SK-N-SH treated with all-trans-retinoic acid at 6 μM for 48 hours (cell line): ENCODE data around the gene CYGB.

Experiments used
- PATZ1 ChIP-seq: fragments of 250-450 bp; sonication (Bioruptor Pico); IDR thresholded peaks from 2 replicates; pipeline ENCODE4 v1.8.0; 2020; ENCODE audit warnings: mild to moderate bottlenecking, moderate library complexity, borderline replicate concordance
- POU6F1 ChIP-seq: fragments of 250-450 bp; sonication (Bioruptor Pico); IDR thresholded peaks from 2 replicates; pipeline ENCODE4 v1.8.0; 2021; ENCODE audit warnings: low read depth, mild to moderate bottlenecking, moderate library complexity, borderline replicate concordance
- RARB ChIP-seq: fragments of 250-450 bp; sonication (Bioruptor Pico); IDR thresholded peaks from 2 replicates; pipeline ENCODE4 v1.8.0; 2021; ENCODE audit warnings: mild to moderate bottlenecking, moderate library complexity
- ZNF565 ChIP-seq: fragments of 450-650 bp; formaldehyde crosslinking; conservative IDR thresholded peaks from 2 replicates; pipeline ENCODE4 v1.5.0; 2020; ENCODE audit warnings: low read depth, mild to moderate bottlenecking, moderate library complexity
- TF ChIP-seq, protein P1 (sequence below): fragments of 250-450 bp; sonication (Bioruptor Pico); IDR thresholded peaks from 2 replicates; pipeline ENCODE4 v1.5.0; 2020; ENCODE audit warnings: mild to moderate bottlenecking, moderate library complexity

DNA sequence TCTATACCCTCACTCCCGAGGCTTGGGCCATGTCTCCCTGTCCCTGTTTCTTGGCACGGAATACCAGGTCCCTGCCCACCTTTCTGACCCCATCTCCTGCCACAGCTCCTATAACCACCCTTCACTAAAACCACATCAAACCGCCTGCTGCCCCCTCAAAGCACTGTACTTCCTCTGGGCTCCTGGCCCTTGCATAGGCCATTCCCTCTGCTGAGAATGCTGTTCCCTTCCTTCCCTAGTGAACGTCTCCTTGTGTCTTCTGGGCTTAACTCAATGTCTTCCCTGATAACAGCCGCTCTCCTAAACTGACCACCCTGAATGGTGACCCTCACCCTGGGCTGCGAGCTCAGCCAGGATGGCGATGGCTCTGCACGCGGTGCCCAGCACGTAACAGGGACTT, 59.4 kb downstream of the CYGB start:
- TF ChIP-seq ZNF565 (CRISPR knock-in tag) (no peak), POU6F1 (CRISPR knock-in tag) (no peak), PATZ1 (CRISPR knock-in tag) (no peak), RARB (CRISPR knock-in tag) (no peak)
- TF ChIP-seq, protein P1, sequence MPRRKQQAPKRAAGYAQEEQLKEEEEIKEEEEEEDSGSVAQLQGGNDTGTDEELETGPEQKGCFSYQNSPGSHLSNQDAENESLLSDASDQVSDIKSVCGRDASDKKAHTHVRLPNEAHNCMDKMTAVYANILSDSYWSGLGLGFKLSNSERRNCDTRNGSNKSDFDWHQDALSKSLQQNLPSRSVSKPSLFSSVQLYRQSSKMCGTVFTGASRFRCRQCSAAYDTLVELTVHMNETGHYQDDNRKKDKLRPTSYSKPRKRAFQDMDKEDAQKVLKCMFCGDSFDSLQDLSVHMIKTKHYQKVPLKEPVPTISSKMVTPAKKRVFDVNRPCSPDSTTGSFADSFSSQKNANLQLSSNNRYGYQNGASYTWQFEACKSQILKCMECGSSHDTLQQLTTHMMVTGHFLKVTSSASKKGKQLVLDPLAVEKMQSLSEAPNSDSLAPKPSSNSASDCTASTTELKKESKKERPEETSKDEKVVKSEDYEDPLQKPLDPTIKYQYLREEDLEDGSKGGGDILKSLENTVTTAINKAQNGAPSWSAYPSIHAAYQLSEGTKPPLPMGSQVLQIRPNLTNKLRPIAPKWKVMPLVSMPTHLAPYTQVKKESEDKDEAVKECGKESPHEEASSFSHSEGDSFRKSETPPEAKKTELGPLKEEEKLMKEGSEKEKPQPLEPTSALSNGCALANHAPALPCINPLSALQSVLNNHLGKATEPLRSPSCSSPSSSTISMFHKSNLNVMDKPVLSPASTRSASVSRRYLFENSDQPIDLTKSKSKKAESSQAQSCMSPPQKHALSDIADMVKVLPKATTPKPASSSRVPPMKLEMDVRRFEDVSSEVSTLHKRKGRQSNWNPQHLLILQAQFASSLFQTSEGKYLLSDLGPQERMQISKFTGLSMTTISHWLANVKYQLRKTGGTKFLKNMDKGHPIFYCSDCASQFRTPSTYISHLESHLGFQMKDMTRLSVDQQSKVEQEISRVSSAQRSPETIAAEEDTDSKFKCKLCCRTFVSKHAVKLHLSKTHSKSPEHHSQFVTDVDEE (CRISPR knock-in tag), result no peak
